Colonic mucosa (tissue), 4 donors: ENCODE data around the gene CLDN1. TPM values are rescaled to one million over a fixed set of nuclear protein-coding genes. Genes with fewer than 3 reads are reported as not detected.

Experiments used
- DNase-seq: peaks from one replicate; pipeline ENCODE4 v3.0.0-alpha.2; 2020
- H3K27ac ChIP-seq: fragments of 200-600 bp; one replicate; pipeline ENCODE4 v1.8.0; 2021
- H3K27me3 ChIP-seq: fragments of 200-600 bp; one replicate; pipeline ENCODE4 v1.8.0; 2021
- H3K36me3 ChIP-seq: fragments of 200-600 bp; one replicate; pipeline ENCODE4 v1.8.0; 2021
- H3K4me1 ChIP-seq: fragments of 200-600 bp; one replicate; pipeline ENCODE4 v1.8.0; 2021; ENCODE audit warnings: mild to moderate bottlenecking
- H3K4me3 ChIP-seq: fragments of 200-600 bp; one replicate; pipeline ENCODE4 v1.8.0; 2021
- H3K9ac ChIP-seq, 2 donors: one replicate each; pipeline ENCODE4 v1.7.0; 2013; ENCODE audit warnings: control low read depth in 2 of 2, low read depth in 2 of 2, low read length in 2 of 2
- H3K9me3 ChIP-seq: fragments of 200-600 bp; one replicate; pipeline ENCODE4 v1.8.0; 2021
- intact Hi-C: fragments of 100-400 bp; cut with DNase I; formaldehyde crosslinking; loops from one replicate; pipeline ENCODE4 v1.14.1; 2022
- total RNA-seq, 2 donors: library from RNA; stranded (reverse); fragmentation: NEBNext Ultra II Directional in 1 of 2; extraction: Animal tissue kit (Norgen Biotek cat#: 25700) in 1 of 2; gene quantifications; one replicate each; pipeline ENCODE4 v1.2.1, GENCODE V29; 2021
- TF ChIP-seq, protein P1 (sequence below): fragments of 200-600 bp; IDR thresholded peaks from one replicate; pipeline ENCODE4 v1.8.0; 2022; ENCODE audit warnings: antibody characterized with exemption, mild to moderate bottlenecking
- donor health status: healthy.
- donor health status: DM: no; HTN: no; CAD: no.
- donor health status: DM: no; HTN: no; CAD: no.

Gene CLDN1
- total RNA-seq, 2 donors from 2014 or later = 2.2 to 2.4 TPM

- intact Hi-C loops = no loop called here
- Histone ChIP-seq H3K9me3 (no peaks in the 10 kb centered on the region), H3K4me1 (no peaks in the 10 kb centered on the region), H3K36me3 (no peaks in the 10 kb centered on the region), H3K9ac (no peak overlapping the region), H3K4me3 (no peak overlapping the region), H3K27me3 (no peaks in the 10 kb centered on the region), H3K27ac (no peak overlapping the region)
- DNase-seq = no peak
- TF ChIP-seq, protein P1, sequence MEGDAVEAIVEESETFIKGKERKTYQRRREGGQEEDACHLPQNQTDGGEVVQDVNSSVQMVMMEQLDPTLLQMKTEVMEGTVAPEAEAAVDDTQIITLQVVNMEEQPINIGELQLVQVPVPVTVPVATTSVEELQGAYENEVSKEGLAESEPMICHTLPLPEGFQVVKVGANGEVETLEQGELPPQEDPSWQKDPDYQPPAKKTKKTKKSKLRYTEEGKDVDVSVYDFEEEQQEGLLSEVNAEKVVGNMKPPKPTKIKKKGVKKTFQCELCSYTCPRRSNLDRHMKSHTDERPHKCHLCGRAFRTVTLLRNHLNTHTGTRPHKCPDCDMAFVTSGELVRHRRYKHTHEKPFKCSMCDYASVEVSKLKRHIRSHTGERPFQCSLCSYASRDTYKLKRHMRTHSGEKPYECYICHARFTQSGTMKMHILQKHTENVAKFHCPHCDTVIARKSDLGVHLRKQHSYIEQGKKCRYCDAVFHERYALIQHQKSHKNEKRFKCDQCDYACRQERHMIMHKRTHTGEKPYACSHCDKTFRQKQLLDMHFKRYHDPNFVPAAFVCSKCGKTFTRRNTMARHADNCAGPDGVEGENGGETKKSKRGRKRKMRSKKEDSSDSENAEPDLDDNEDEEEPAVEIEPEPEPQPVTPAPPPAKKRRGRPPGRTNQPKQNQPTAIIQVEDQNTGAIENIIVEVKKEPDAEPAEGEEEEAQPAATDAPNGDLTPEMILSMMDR = no peak
Measured at GRCh38 chr3:190306026-190306425, 16.2 kb downstream of the CLDN1 start.

DNA sequence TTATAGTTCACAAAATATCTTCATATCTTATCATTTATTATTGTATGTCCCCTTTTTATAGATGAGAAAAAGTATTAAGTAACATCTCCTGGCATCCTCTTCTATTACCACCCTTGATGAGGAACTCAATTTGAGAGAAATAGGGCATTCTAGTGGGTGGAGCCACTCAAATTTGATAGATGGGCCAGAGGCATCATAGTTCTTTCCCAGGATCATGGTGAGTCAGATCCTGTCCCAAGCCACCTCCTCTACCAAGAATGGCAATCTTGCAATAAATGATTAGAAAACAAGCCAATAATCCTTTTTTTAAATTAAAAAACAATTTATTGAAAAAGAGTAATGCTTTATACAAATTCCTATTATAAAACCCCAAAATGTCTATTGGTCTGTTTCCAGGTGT, 16.8 kb downstream of the CLDN1 start:
- TF ChIP-seq, protein P1 = no peak
- intact Hi-C loops = no loop called here
- H3K4me1 ChIP-seq = no peaks in the 10 kb centered on the region
- no peak overlapping the region for H3K4me3 ChIP-seq
- H3K36me3 ChIP-seq = no peaks in the 10 kb centered on the region
- H3K27ac ChIP-seq = no peak overlapping the region
- no peak overlapping the region for H3K9ac ChIP-seq
- no peak for DNase-seq
- no peaks in the 10 kb centered on the region for H3K9me3 ChIP-seq
- H3K27me3 ChIP-seq = no peaks in the 10 kb centered on the region

DNA sequence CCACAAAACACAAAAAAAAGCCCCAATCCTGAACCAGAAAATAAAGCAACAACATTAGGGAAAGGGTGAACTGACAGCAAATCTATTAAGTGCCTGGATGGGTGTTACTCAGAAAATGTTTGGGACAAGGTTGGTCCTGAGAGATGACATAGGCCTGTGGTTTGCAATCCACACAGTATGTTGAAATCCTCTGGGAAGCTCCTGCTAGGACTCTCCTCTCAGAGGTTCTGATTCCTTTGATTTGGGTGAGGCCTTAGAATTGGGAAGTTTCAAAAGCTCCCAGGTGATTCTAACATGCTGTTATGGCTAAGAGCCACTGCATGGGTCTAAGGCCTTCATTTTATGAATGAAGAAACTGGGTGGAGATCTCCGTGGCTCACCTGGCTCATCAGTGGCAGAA, 18.4 kb downstream of the CLDN1 start:
- DNase-seq = no peak
- Histone ChIP-seq H3K27ac (no peak overlapping the region), H3K4me1 (no peaks in the 10 kb centered on the region), H3K4me3 (no peak overlapping the region), H3K36me3 (no peaks in the 10 kb centered on the region), H3K9me3 (no peaks in the 10 kb centered on the region), H3K9ac (no peak overlapping the region), H3K27me3 (no peaks in the 10 kb centered on the region)
- TF ChIP-seq, protein P1 = no peak
- intact Hi-C loops = no loop called here

DNA sequence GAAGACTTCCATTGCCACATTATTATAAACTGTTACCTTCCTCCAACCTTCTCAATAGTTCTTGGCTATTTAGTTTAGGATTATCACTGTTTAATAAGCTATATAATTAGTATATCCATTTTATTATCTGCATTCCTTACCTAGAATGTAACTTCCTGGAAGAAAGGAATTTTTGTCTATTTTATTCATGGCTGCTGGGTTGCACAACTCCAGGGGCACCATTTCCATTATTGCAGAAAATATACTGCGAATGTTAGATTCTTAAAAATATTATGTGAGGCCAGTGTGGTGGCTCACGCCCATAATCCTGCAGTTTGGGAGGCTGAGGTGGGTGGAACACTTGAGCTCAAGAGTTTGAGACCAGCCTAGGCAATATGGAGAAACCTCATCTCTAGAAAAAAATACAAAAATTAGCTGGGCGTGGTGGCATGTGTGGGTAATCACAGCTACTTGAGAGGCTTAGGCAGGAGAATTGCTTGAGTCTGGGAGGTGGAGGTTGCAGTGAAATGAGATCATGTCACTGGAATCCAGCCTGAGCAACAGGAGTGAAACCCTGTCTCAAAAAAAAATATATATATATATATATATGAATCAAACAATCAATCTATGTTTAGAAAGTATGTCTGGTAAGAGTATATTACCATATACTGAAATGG, 19.9 kb downstream of the CLDN1 start:
- Histone ChIP-seq H3K4me1 (no peaks in the 10 kb centered on the region), H3K9ac (no peak overlapping the region), H3K27me3 (no peaks in the 10 kb centered on the region), H3K9me3 (no peaks in the 10 kb centered on the region), H3K36me3 (no peaks in the 10 kb centered on the region), H3K4me3 (no peak overlapping the region), H3K27ac (no peak overlapping the region)
- no peak for DNase-seq
- TF ChIP-seq, protein P1 = no peak
- intact Hi-C loops = no loop called here

GRCh38 chr3:190301591-190301990, 20.7 kb downstream of the CLDN1 start:
- Histone ChIP-seq H3K36me3 (no peaks in the 10 kb centered on the region), H3K4me3 (no peak overlapping the region), H3K27ac (no peak overlapping the region), H3K9ac (no peak overlapping the region), H3K4me1 (no peaks in the 10 kb centered on the region), H3K27me3 (no peaks in the 10 kb centered on the region), H3K9me3 (no peaks in the 10 kb centered on the region)
- intact Hi-C loops = no loop called here
- no peak for DNase-seq
- TF ChIP-seq, protein P1 = no peak
